ENCODE data around the gene CCNJL.
"Not testable (repeated sequence)": the region's sequence is repeated elsewhere in the genome, so short reads cannot be mapped to it uniquely, and the experiment has no call there.

Gene CCNJL

DNA sequence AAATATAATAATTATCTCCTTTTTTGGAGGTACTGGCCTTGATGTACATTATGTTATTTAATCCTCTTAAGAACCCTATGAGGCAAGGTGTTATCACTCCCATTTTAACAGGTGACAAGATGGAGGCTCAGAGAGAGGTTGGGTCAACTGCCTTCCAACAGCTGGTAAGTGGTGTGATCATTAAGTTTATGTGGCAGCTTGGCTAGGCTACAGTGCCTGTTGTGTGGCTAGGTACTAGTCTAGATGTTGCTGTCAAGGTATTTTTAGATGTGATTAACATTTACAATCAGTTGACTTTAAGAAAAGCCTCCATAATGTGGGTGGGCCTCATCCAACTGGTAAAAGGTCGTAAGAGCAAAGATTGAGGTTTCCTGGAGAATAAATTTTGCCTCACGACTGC lies 61.5 kb downstream of the CCNJL start:
- H3K14ac ChIP-seq (ENCODE audit: low read length): no peak overlapping the region
- no CpG with 5 or more reads among the region's 2 CpGs for WGBS (ENCODE audit: extremely low coverage, insufficient coverage, insufficient read length)
- H4K91ac ChIP-seq (ENCODE audit: low read depth, low read length): no peak overlapping the region
- H2BK12ac ChIP-seq (ENCODE audit: low read length): no peak overlapping the region
- no peak overlapping the region for H4K8ac ChIP-seq (ENCODE audit: low read depth, low read length)
- no peak overlapping the region for H3K4me2 ChIP-seq (ENCODE audit: low read length)
- H3K4me3 ChIP-seq (ENCODE audit: low read depth, low read length): no peak overlapping the region
- H3K4ac ChIP-seq (ENCODE audit: low read depth, low read length): no peak overlapping the region
- no peak overlapping the region for H2BK5ac ChIP-seq (ENCODE audit: low read depth, low read length, poor library complexity)
- H3K18ac ChIP-seq (ENCODE audit: low read length): no peak overlapping the region
- no peak overlapping the region for H4K12ac ChIP-seq (ENCODE audit: low read depth, low read length)
- peaks cover 3% of the 10 kb centered on the region for H3K79me1 ChIP-seq (ENCODE audit: low read length)
- no peak overlapping the region for H2AK5ac ChIP-seq (ENCODE audit: low read length)
- peaks cover 2% of the 10 kb centered on the region in 2 experiments for H3K4me1 ChIP-seq (ENCODE audit: control insufficient read depth in 1 of 2, insufficient read depth in 2 of 2, low read length in 2 of 2)
- peaks cover 3% of the 10 kb centered on the region for H3K9me3 ChIP-seq (ENCODE audit: insufficient read depth, low read depth, low read length)
- no peak overlapping the region for H2AFZ ChIP-seq (ENCODE audit: insufficient read depth, low read length, poor library complexity)
- no peak for DNase-seq
- H3K27me3 ChIP-seq (ENCODE audit: insufficient read depth, low read length): no peaks in the 10 kb centered on the region
- no peak overlapping the region for H3K9ac ChIP-seq (ENCODE audit: low read length)
- H3K36me3 ChIP-seq (ENCODE audit: control insufficient read depth in 1 of 2, insufficient read depth in 2 of 2, low read length in 2 of 2): peaks cover 31 to 32% of the 10 kb centered on the region in 2 experiments
- H3K79me2 ChIP-seq (ENCODE audit: control insufficient read depth, insufficient read depth, low read length, poor library complexity): no peaks in the 10 kb centered on the region
- no peak overlapping the region for H3K27ac ChIP-seq (ENCODE audit: low read depth, low read length)
- H3K23ac ChIP-seq (ENCODE audit: low read length): no peak overlapping the region
- no peak overlapping the region for H2BK120ac ChIP-seq (ENCODE audit: insufficient read depth, low read length, poor library complexity)

DNA sequence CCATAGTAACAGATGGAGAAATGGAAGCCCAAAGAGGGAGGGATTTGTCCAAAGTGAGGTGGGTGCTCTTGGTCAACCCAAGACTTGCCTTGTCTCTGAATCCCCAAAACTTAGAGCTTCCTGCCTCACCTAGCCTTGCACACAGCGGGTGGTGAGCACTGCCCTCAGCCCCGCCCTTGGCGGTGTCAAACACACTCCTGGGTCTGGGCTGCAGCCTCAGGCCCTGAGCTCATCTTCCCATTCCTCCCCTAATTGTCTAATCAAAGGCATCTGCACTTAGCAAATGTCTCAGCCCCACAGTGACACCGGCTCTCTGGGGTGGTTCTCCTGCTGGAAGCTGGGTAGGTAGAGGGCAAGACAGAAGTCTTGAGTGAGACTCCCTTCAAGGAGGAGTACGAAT lies 62.1 kb downstream of the CCNJL start:
- H3K18ac ChIP-seq (ENCODE audit: low read length): no peak overlapping the region
- DNase-seq: peak in 1 of 2 donors; percentile 51
- no peak overlapping the region for H2BK5ac ChIP-seq (ENCODE audit: low read depth, low read length, poor library complexity)
- peaks cover 3% of the 10 kb centered on the region for H3K9me3 ChIP-seq (ENCODE audit: insufficient read depth, low read depth, low read length)
- no peak overlapping the region for H3K14ac ChIP-seq (ENCODE audit: low read length)
- H3K4me1 ChIP-seq (ENCODE audit: control insufficient read depth in 1 of 2, insufficient read depth in 2 of 2, low read length in 2 of 2): peaks cover 6% of the 10 kb centered on the region in 2 experiments
- no peak overlapping the region for H2AFZ ChIP-seq (ENCODE audit: insufficient read depth, low read length, poor library complexity)
- H3K23ac ChIP-seq (ENCODE audit: low read length): no peak overlapping the region
- H2BK12ac ChIP-seq (ENCODE audit: low read length): no peak overlapping the region
- H3K9ac ChIP-seq (ENCODE audit: low read length): no peak overlapping the region
- no peak overlapping the region for H2BK120ac ChIP-seq (ENCODE audit: insufficient read depth, low read length, poor library complexity)
- H4K91ac ChIP-seq (ENCODE audit: low read depth, low read length): no peak overlapping the region
- no peak overlapping the region for H2AK5ac ChIP-seq (ENCODE audit: low read length)
- H3K36me3 ChIP-seq (ENCODE audit: control insufficient read depth in 1 of 2, insufficient read depth in 2 of 2, low read length in 2 of 2): peaks cover 28 to 29% of the 10 kb centered on the region in 2 experiments
- no peak overlapping the region for H3K4me2 ChIP-seq (ENCODE audit: low read length)
- no peak overlapping the region for H4K8ac ChIP-seq (ENCODE audit: low read depth, low read length)
- H4K12ac ChIP-seq (ENCODE audit: low read depth, low read length): no peak overlapping the region
- H3K79me1 ChIP-seq (ENCODE audit: low read length): peaks cover 9% of the 10 kb centered on the region
- no peaks in the 10 kb centered on the region for H3K27me3 ChIP-seq (ENCODE audit: insufficient read depth, low read length)
- no peak overlapping the region for H3K4me3 ChIP-seq (ENCODE audit: low read depth, low read length)
- peak overlapping the region; percentile 18 for H3K4ac ChIP-seq (ENCODE audit: low read depth, low read length)
- no peak overlapping the region for H3K27ac ChIP-seq (ENCODE audit: low read depth, low read length)
- WGBS (ENCODE audit: extremely low coverage, insufficient coverage, insufficient read length): no CpG with 5 or more reads among the region's 5 CpGs
- no peaks in the 10 kb centered on the region for H3K79me2 ChIP-seq (ENCODE audit: control insufficient read depth, insufficient read depth, low read length, poor library complexity)

DNA sequence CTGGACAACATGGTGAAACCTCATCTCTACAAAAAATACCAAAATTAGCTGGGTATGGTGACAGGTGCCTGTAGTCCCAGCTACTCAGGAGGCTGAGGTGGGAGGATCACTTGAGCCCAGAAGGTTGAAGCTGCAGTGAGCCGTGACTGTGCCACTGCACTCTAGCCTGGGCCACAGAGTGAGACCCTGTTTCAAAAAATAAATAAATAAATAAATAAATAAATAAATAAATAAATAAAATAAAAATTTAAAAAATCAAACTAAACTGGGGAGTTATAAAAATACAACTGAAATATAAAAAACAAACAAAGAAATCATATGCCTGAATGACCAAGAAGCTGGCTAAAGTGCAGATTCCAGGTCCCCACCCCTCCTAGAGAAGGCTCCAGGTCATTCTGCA lies 62.8 kb downstream of the CCNJL start:
- DNase-seq; H3K9ac ChIP-seq (ENCODE audit: low read length); H3K79me1 ChIP-seq (ENCODE audit: low read length); H4K8ac ChIP-seq (ENCODE audit: low read depth, low read length); H2BK5ac ChIP-seq (ENCODE audit: low read depth, low read length, poor library complexity); H3K79me2 ChIP-seq (ENCODE audit: control insufficient read depth, insufficient read depth, low read length, poor library complexity); H3K9me3 ChIP-seq (ENCODE audit: insufficient read depth, low read depth, low read length); H3K18ac ChIP-seq (ENCODE audit: low read length); H2AK5ac ChIP-seq (ENCODE audit: low read length); H3K4me3 ChIP-seq (ENCODE audit: low read depth, low read length); H3K4me1 ChIP-seq (ENCODE audit: control insufficient read depth in 1 of 2, insufficient read depth in 2 of 2, low read length in 2 of 2); H3K27me3 ChIP-seq (ENCODE audit: insufficient read depth, low read length); H4K91ac ChIP-seq (ENCODE audit: low read depth, low read length); H2BK120ac ChIP-seq (ENCODE audit: insufficient read depth, low read length, poor library complexity); H2AFZ ChIP-seq (ENCODE audit: insufficient read depth, low read length, poor library complexity); H3K23ac ChIP-seq (ENCODE audit: low read length); H3K4me2 ChIP-seq (ENCODE audit: low read length); H3K14ac ChIP-seq (ENCODE audit: low read length); H3K27ac ChIP-seq (ENCODE audit: low read depth, low read length); H2BK12ac ChIP-seq (ENCODE audit: low read length); H4K12ac ChIP-seq (ENCODE audit: low read depth, low read length); H3K4ac ChIP-seq (ENCODE audit: low read depth, low read length): not testable (repeated sequence)
- WGBS (ENCODE audit: extremely low coverage, insufficient coverage, insufficient read length): no CpG with 5 or more reads among the region's 1 CpG
- peaks cover 24 to 25% of the 10 kb centered on the region in 2 experiments for H3K36me3 ChIP-seq (ENCODE audit: control insufficient read depth in 1 of 2, insufficient read depth in 2 of 2, low read length in 2 of 2)

DNA sequence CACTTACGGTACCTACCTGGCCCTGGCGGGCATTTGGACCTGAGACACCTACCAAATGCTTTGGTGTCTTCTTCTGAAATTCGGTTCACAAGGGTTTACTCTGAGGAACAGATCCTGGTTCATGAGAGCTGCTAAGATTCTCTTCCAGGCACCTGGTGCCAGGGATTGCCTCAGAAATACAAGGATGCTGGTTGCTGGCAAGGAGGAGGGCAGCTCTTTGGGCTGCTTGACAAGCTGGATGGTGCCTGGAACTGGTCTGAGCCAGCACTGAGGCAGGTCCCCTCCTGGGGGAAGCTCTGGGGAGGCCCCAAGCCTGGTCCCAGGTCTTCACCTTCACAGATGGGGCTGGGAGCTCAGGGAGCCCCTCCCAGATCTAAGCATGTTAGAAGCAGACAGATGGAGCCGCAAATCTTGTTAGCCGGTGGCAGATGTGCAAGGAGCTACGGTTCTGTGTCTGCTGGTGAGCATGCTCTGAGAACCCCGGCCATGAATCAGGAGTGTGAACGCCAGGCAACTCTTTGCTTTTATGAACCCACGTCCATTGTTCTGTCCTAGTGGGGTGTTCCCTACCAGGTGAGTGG lies 66.8 kb downstream of the CCNJL start:
- H3K79me2 ChIP-seq (ENCODE audit: control insufficient read depth, insufficient read depth, low read length, poor library complexity): peaks cover 3% of the 10 kb centered on the region
- peak overlapping the region; percentile 16 for H3K14ac ChIP-seq (ENCODE audit: low read length)
- H3K4me1 ChIP-seq (ENCODE audit: control insufficient read depth in 1 of 2, insufficient read depth in 2 of 2, low read length in 2 of 2): peaks cover 14 to 15% of the 10 kb centered on the region in 2 experiments
- H3K9ac ChIP-seq (ENCODE audit: low read length): no peak overlapping the region
- H4K8ac ChIP-seq (ENCODE audit: low read depth, low read length): no peak overlapping the region
- no peak overlapping the region for H2AFZ ChIP-seq (ENCODE audit: insufficient read depth, low read length, poor library complexity)
- H3K18ac ChIP-seq (ENCODE audit: low read length): no peak overlapping the region
- H3K4me2 ChIP-seq (ENCODE audit: low read length): no peak overlapping the region
- H2BK120ac ChIP-seq (ENCODE audit: insufficient read depth, low read length, poor library complexity): peak overlapping the region; percentile 18
- H4K12ac ChIP-seq (ENCODE audit: low read depth, low read length): peak overlapping the region; percentile 6
- H3K9me3 ChIP-seq (ENCODE audit: insufficient read depth, low read depth, low read length): no peaks in the 10 kb centered on the region
- peak overlapping the region; percentile 11 for H2BK5ac ChIP-seq (ENCODE audit: low read depth, low read length, poor library complexity)
- DNase-seq: no peak
- peaks cover 13% of the 10 kb centered on the region for H3K79me1 ChIP-seq (ENCODE audit: low read length)
- peak overlapping the region; percentile 29 for H2BK12ac ChIP-seq (ENCODE audit: low read length)
- no peak overlapping the region for H3K23ac ChIP-seq (ENCODE audit: low read length)
- H3K27me3 ChIP-seq (ENCODE audit: insufficient read depth, low read length): no peaks in the 10 kb centered on the region
- H4K91ac ChIP-seq (ENCODE audit: low read depth, low read length): peak overlapping the region; percentile 41
- no peak overlapping the region for H3K4ac ChIP-seq (ENCODE audit: low read depth, low read length)
- H3K36me3 ChIP-seq (ENCODE audit: control insufficient read depth in 1 of 2, insufficient read depth in 2 of 2, low read length in 2 of 2): peaks cover 0 to 2% of the 10 kb centered on the region in 2 experiments
- H3K27ac ChIP-seq (ENCODE audit: low read depth, low read length): no peak overlapping the region
- H2AK5ac ChIP-seq (ENCODE audit: low read length): peak overlapping the region; percentile 38
- no CpG with 5 or more reads among the region's 9 CpGs for WGBS (ENCODE audit: extremely low coverage, insufficient coverage, insufficient read length)
- H3K4me3 ChIP-seq (ENCODE audit: low read depth, low read length): no peak overlapping the region
